Nephron (organoid): ENCODE results near the gene ACOX1.

ENCODE experiments used
- H3K27ac Mint-ChIP-seq, 3 experiments: 2 replicates each; pipeline ENCODE4 v1.8.0; 2020; ENCODE audit warnings: mixed read lengths in 3 of 3, mild to moderate bottlenecking in 2 of 3, moderate library complexity in 1 of 3
- H3K27me3 Mint-ChIP-seq: 2 replicates; pipeline ENCODE4 v1.8.0; 2021; ENCODE audit warnings: low read depth, mild to moderate bottlenecking, moderate library complexity, mixed read lengths
- H3K36me3 Mint-ChIP-seq: 2 replicates; pipeline ENCODE4 v1.8.0; 2020; ENCODE audit warnings: low read depth, mixed read lengths
- H3K4me1 Mint-ChIP-seq: 2 replicates; pipeline ENCODE4 v1.8.0; 2020; ENCODE audit warnings: mixed read lengths
- H3K4me3 Mint-ChIP-seq, 3 experiments: 2 replicates each; pipeline ENCODE4 v1.8.0; 2020; ENCODE audit warnings: mild to moderate bottlenecking in 3 of 3, mixed read lengths in 3 of 3, moderate library complexity in 2 of 3
- H3K9me3 Mint-ChIP-seq: 2 replicates; pipeline ENCODE4 v1.8.0; 2020; ENCODE audit warnings: mixed read lengths
- TF ChIP-seq, protein P1 (sequence below), 3 experiments: fragments of 200-600 bp; sonication (generic); IDR thresholded peaks; one replicate each; pipeline ENCODE4 v1.5.0; 2021; ENCODE audit warnings: antibody characterized with exemption in 3 of 3; ENCODE audit not compliant: unreplicated experiment in 3 of 3

Gene ACOX1

DNA sequence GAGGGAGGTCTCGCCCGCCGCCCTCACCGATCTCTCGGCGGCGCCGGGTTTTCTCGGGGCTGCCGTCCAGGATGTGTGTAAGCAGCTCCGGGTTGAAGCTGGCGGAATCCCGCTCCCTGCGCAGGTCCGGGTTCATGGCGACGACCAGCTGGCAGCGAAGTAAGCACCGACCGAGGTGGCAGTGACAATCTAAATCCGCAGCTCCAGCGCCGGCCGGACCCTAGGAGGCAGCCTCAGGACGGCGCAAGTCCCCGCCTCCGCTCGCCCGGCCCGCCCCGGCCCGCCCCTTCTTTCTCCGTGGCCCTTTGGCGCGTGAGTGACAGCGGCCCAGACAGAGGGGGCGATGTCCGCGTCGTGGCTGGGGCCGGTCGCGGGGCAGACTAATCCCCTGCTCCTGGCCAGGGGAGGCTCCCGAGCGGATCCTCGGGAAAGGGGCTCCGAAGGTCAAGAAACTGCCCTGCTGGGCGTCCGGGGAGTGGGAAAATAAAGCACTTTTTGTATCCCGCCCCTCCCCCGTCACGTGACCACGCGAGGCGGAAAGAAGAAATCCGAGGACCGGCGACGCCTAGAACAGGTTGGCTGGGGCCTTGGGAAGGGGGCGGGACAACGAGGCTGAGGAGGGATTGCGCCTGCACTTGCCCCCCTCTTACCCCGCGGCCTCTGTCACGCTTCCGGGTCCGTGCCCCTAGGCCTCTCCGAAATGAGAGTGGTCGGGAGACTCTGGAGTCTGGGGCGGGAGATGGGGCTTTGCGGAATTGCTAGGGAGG, at the start of gene ACOX1, which contains the start of gene TEN1:
Gene ACOX1, minus strand, starts transcription at position 229 of the 767 bp plus-strand sequence. Its CDS starts 93 bp downstream, at position 136.
Gene TEN1, plus strand, starts transcription at position 303 of the 767 bp plus-strand sequence. CDS start 6,953 bp downstream, outside the sequence.
- TF ChIP-seq, protein P1, sequence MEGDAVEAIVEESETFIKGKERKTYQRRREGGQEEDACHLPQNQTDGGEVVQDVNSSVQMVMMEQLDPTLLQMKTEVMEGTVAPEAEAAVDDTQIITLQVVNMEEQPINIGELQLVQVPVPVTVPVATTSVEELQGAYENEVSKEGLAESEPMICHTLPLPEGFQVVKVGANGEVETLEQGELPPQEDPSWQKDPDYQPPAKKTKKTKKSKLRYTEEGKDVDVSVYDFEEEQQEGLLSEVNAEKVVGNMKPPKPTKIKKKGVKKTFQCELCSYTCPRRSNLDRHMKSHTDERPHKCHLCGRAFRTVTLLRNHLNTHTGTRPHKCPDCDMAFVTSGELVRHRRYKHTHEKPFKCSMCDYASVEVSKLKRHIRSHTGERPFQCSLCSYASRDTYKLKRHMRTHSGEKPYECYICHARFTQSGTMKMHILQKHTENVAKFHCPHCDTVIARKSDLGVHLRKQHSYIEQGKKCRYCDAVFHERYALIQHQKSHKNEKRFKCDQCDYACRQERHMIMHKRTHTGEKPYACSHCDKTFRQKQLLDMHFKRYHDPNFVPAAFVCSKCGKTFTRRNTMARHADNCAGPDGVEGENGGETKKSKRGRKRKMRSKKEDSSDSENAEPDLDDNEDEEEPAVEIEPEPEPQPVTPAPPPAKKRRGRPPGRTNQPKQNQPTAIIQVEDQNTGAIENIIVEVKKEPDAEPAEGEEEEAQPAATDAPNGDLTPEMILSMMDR (IDR thresholded peaks at IDR 0.05; ENCODE audit: unreplicated experiment in 3 of 3), result peak in 2 of 3 experiments; percentile 28 to 47
- Mint-ChIP-seq H3K4me1 (peaks cover 66% of the 10 kb centered on the region), H3K4me3 (peak within 1 kb of the TSS; percentile 92 to 95 (median 95)), H3K27ac (peak within 1 kb of the TSS; percentile 100), H3K9me3 (no peaks in the 10 kb centered on the region), H3K36me3 (peaks cover 23% of the 10 kb centered on the region), H3K27me3 (no peaks in the 10 kb centered on the region)

DNA sequence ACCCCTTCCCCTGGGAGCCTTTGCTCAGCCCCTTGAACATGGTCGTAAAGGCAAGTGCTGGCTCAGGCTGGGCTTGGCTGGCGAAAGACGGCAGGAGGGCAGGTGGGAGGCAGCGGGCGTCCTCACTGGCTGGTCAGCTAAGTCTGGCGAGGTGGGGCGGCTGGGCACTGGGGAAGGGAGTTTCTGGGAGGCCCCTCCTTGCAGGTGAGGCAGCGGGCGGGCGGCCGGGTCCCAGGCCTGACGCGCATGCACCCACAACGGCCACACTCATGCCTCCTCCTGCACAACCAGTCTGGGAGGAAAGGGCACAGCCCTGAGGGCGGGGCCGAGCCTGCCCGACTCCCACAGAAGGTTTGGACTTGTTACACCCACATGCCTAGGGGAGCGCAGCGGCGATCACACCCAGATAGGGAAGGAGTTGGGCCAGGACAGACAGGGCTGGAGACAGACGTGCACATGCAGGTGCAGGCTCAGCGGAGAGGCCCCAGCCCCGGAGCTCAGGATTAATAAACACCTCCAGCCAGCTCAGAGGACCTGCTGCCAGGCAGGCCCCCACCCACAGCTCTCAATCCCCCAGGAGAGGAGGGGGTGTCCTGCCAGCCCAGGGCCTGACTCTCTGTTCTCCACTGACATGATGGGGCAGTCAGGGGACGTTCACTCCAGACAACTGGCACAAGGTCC, 48.3 kb upstream of the ACOX1 start, which contains the start of gene EVPL:
Gene EVPL, minus strand, starts transcription at position 148 of the 681 bp plus-strand sequence. Its CDS starts 108 bp downstream, at position 40.
- TF ChIP-seq, protein P1 (IDR thresholded peaks at IDR 0.05; ENCODE audit: unreplicated experiment in 3 of 3), result no peak
- Mint-ChIP-seq H3K4me3 (peak within 1 kb of the TSS in 1 of 3 experiments; percentile 19), H3K36me3 (no peaks in the 10 kb centered on the region), H3K27me3 (peaks cover 6% of the 10 kb centered on the region), H3K27ac (peak within 1 kb of the TSS; percentile 35 to 68 (median 67)), H3K4me1 (peaks cover 6% of the 10 kb centered on the region), H3K9me3 (no peaks in the 10 kb centered on the region)

DNA sequence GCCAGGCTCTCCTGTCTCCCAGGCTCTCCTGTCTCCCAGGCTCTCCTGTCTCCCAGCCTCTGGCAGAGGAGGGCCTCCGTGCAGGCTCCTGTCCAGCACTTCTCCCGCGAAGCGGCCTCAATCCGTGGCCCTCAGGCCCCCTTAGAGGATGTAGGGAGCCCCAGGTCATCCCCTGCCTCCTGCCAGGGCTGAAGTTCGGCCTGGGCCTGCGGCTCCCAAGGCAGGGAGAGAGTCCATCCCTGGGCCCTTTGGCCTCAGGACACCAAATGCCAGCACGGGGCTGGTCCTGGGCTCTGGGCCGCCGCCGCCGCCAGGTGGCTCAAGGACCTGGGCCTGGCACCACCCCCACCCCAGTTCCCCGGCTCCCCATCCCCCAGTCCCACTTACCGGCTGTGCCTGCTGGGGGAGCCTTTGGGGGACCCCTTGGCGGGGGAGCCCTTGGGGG, 47.8 kb upstream of the ACOX1 start:
- TF ChIP-seq, protein P1 (IDR thresholded peaks at IDR 0.05; ENCODE audit: unreplicated experiment in 3 of 3), result no peak
- Mint-ChIP-seq H3K27me3 (peaks cover 6% of the 10 kb centered on the region), H3K36me3 (no peaks in the 10 kb centered on the region), H3K4me1 (peaks cover 6% of the 10 kb centered on the region), H3K4me3 (no peak overlapping the region), H3K27ac (peak overlapping the region in 2 of 3 experiments; percentile 35 to 52), H3K9me3 (no peaks in the 10 kb centered on the region)

DNA sequence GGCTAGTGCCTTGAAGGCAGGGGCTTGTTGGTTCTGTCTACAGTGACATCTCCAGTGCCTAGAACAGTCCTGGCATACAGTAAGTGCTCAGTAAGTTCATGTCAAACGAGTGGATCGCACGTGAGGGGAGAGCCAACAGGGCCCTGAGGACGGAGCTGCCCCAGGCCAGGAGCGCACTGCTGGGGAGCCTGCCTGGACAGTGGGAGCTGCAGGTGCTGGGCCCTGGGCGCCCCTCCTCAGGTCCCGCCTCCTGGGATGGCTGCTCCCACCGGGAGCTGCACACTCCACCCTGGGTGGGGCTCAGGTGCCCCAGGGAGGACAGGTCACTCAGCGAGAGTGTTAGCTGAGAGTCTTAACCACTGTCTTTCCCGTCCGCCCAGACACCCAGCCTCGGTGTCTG, 46.3 kb upstream of the ACOX1 start:
- no peak overlapping the region for H3K27ac Mint-ChIP-seq
- H3K4me3 Mint-ChIP-seq, result no peak overlapping the region
- peaks cover 6% of the 10 kb centered on the region for H3K27me3 Mint-ChIP-seq
- H3K4me1 Mint-ChIP-seq, result peaks cover 7% of the 10 kb centered on the region
- no peaks in the 10 kb centered on the region for H3K36me3 Mint-ChIP-seq
- TF ChIP-seq, protein P1 (IDR thresholded peaks at IDR 0.05; ENCODE audit: unreplicated experiment in 3 of 3), result no peak
- H3K9me3 Mint-ChIP-seq, result no peaks in the 10 kb centered on the region

DNA sequence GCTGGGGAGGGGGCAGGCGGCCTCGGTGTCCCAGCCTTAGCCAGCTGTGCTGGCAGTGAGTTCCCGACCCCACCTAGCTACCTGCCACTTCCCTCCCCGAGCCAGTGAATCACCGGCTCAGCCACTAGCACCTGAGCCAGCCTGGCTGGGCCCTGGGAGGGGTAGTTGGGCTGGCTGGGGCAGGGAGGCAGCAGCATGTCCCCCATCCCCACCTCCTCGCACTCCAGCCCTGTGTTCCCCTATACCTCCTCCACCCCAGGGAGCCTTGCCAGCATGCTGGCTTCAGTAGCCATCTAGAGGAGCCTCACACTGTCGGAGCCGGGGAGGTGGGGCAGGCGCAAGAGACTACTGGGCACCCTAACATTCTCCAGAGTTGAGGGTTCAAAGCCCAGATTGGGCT, 45.4 kb upstream of the ACOX1 start:
- no peaks in the 10 kb centered on the region for H3K9me3 Mint-ChIP-seq
- H3K4me1 Mint-ChIP-seq, result peaks cover 4% of the 10 kb centered on the region
- H3K27ac Mint-ChIP-seq, result no peak overlapping the region

More for the DNA sequence above, 45.4 kb upstream of the ACOX1 start:
- Mint-ChIP-seq H3K27me3 (peaks cover 8% of the 10 kb centered on the region), H3K4me3 (no peak overlapping the region), H3K36me3 (no peaks in the 10 kb centered on the region)
- TF ChIP-seq, protein P1 (IDR thresholded peaks at IDR 0.05; ENCODE audit: unreplicated experiment in 3 of 3), result no peak
